Activated T-helper 17 cell treated with anti-CD3 and anti-CD28 coated beads, Interleukin-2, amount 50 U/mL, for 72 hours (primary cell): ENCODE data around the gene THOC6. TPM values are rescaled to one million over a fixed set of nuclear protein-coding genes. Genes with fewer than 3 reads are reported as not detected.
A peak's percentile ranks its signal among the peaks of the same experiment; 100 is the strongest.
"Not testable (repeated sequence)": the region's sequence is repeated elsewhere in the genome, so short reads cannot be mapped to it uniquely, and the experiment has no call there.

Source experiments
- ATAC-seq: fragments of 150-1000 bp; cut with Tn5 transposase; replicated peaks from 2 replicates; pipeline ENCODE4 v1.10.0; 2021; ENCODE audit warnings: mild to moderate bottlenecking, moderate library complexity
- H3K27ac Mint-ChIP-seq: one replicate; pipeline ENCODE4 v1.8.0; 2022; ENCODE audit warnings: mixed read lengths
- H3K27me3 Mint-ChIP-seq: one replicate; pipeline ENCODE4 v1.8.0; 2022; ENCODE audit warnings: mixed read lengths
- H3K36me3 Mint-ChIP-seq: one replicate; pipeline ENCODE4 v1.8.0; 2022; ENCODE audit warnings: low read depth, mild to moderate bottlenecking, mixed read lengths
- H3K4me1 Mint-ChIP-seq: one replicate; pipeline ENCODE4 v1.8.0; 2022; ENCODE audit warnings: mixed read lengths
- H3K4me3 Mint-ChIP-seq: one replicate; pipeline ENCODE4 v1.8.0; 2022; ENCODE audit warnings: mild to moderate bottlenecking, mixed read lengths
- H3K9me3 Mint-ChIP-seq: one replicate; pipeline ENCODE4 v1.8.0; 2022; ENCODE audit warnings: mixed read lengths
- total RNA-seq, 2 donors: library from RNA; stranded (reverse); gene quantifications; one replicate each; pipeline ENCODE4 v1.2.3, GENCODE V29; 2022

The THOC6 gene
- total RNA-seq, 2 donors from 2014 or later = 49.8 to 68.1 TPM

GRCh38 chr16:3070608-3071111 is 46.8 kb downstream of the THOC6 start:
- ATAC-seq = peak; percentile 8
- H3K4me1 Mint-ChIP-seq = peaks cover 43% of the 10 kb centered on the region
- H3K27ac Mint-ChIP-seq = peak overlapping the region; percentile 84
- H3K9me3 Mint-ChIP-seq = no peaks in the 10 kb centered on the region
- H3K27me3 Mint-ChIP-seq = no peaks in the 10 kb centered on the region
- peaks cover 84% of the 10 kb centered on the region for H3K36me3 Mint-ChIP-seq
- peak overlapping the region; percentile 100 for H3K4me3 Mint-ChIP-seq

DNA sequence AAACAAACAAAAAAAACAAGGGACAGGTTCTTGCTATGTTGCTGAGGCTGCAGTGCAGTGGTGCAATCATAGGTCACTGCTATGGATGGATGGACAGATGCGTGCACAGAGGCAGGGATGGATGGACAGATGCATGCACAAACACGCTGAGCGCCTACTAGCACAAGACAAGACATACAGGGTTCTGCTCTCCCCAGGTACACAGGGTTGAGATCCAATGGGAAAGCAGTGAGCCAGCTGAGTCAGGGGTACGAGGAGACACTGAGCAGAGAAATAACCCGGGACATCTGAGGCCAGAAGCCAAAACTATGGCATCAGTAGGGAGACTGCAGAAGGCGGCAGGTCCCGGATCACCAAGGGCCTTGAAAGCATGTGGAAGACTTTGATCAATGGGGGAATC is 47.8 kb downstream of the THOC6 start:
- peak overlapping the region; percentile 100 for H3K4me3 Mint-ChIP-seq
- ATAC-seq = no peak
- H3K36me3 Mint-ChIP-seq = peaks cover 84% of the 10 kb centered on the region
- H3K27me3 Mint-ChIP-seq = no peaks in the 10 kb centered on the region
- peaks cover 43% of the 10 kb centered on the region for H3K4me1 Mint-ChIP-seq
- no peaks in the 10 kb centered on the region for H3K9me3 Mint-ChIP-seq
- peak overlapping the region; percentile 64 for H3K27ac Mint-ChIP-seq

- H3K36me3 Mint-ChIP-seq = peaks cover 84% of the 10 kb centered on the region
- peak overlapping the region; percentile 100 for H3K4me3 Mint-ChIP-seq
- ATAC-seq, H3K9me3 Mint-ChIP-seq, H3K27me3 Mint-ChIP-seq: not testable (repeated sequence)
- peaks cover 43% of the 10 kb centered on the region for H3K4me1 Mint-ChIP-seq
- H3K27ac Mint-ChIP-seq = peak overlapping the region; percentile 64
Measured at GRCh38 chr16:3072148-3072547, 48.3 kb downstream of the THOC6 start.

DNA sequence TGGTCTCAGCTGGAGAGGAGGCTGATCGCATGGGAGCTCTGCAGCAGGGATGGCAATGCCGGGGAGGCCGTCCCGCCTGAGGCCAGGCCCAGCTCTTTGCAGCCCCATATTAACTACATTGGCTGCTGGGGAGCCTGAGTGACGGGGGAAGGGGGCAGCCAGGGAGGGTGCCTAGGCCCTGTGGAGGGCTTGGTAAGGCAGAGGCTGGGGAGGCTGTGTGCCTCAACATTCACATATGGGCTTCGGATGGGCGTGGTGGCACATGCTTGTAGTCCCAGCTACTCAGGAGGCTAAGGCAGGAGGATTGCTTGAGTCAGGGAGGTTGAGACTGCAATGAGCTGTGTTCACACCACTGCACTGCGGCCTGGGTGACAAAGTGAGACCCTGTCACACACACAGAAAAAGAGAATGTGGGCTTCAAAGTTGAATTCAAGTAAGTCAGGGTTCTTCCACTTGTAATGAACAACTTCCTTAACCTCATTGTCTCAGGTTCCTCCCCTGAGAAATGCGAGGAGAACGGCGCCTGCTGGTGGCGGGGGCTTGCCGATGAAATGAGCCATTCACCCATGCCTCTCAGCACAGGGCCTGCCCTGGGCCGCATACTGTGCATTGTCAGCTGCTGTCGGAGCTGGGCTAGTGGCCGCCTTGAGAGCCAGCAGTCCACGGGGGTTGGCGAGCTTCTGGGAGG is 48.9 kb downstream of the THOC6 start:
- Mint-ChIP-seq H3K36me3 (peaks cover 84% of the 10 kb centered on the region), H3K27ac (peak overlapping the region; percentile 95), H3K4me1 (peaks cover 45% of the 10 kb centered on the region), H3K4me3 (peak overlapping the region; percentile 100)
- peak; percentile 23 for ATAC-seq
- not testable (repeated sequence) for H3K9me3 Mint-ChIP-seq, H3K27me3 Mint-ChIP-seq

DNA sequence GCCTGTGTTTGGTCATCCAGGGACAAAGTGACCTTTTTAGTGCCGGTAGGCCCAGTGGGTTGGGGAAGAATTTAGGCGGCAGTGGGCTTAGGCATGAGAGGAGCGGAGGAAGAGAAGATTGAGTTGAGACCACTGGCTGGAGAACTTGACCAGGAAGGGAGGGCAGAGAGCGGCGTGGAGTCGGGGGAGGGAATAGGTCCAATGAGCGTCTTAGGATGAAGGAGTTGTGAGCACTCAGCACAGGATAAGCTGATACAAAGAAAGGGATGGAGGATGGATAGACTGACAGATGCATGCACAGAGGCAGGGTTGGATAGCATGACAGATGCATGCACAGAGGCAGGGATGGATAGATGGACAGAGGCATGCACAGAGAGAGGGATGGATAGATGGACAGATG is 49.6 kb downstream of the THOC6 start:
- peaks cover 51% of the 10 kb centered on the region for H3K4me1 Mint-ChIP-seq
- H3K36me3 Mint-ChIP-seq = peaks cover 84% of the 10 kb centered on the region
- H3K27me3 Mint-ChIP-seq = no peaks in the 10 kb centered on the region
- ATAC-seq = no peak
- no peaks in the 10 kb centered on the region for H3K9me3 Mint-ChIP-seq
- H3K27ac Mint-ChIP-seq = peak overlapping the region; percentile 95
- peak overlapping the region; percentile 76 for H3K4me3 Mint-ChIP-seq

DNA sequence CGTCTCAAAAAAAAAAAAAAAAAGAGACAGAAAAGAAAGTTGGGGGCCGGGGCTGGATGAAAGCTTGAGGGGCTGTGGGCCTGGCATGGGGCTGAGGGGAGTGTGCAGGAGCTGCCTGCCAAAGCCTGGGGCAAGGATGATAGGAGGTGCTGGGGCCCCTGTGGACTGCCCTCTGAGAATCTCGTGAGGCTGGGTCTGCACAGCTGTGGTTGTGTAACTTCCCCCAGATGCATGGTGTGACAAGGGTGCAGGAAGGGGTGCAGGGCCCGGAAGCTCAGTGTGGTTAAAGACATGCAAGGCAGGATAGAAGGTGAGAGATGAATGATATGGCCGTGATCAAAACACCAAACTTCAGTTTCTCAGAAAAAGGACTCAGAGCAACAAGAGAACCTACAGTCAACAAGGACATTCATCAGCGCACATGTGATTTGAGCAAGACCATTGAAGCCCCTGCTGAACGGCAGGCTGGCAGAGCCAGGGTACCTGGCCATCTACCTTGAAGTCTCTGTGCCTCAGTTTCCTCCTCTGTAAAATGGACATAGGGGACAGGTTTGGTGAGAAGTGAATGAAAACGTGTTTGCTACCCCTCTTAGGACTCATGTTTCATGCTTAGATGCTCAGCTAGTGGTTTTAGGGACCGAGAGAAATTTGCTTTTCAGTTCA is 51.2 kb downstream of the THOC6 start:
- peak overlapping the region; percentile 76 for H3K4me3 Mint-ChIP-seq
- ATAC-seq = peak; percentile 71
- no peaks in the 10 kb centered on the region for H3K9me3 Mint-ChIP-seq
- H3K4me1 Mint-ChIP-seq = peaks cover 50% of the 10 kb centered on the region
- peak overlapping the region; percentile 95 for H3K27ac Mint-ChIP-seq
- peaks cover 80% of the 10 kb centered on the region for H3K36me3 Mint-ChIP-seq
- no peaks in the 10 kb centered on the region for H3K27me3 Mint-ChIP-seq

- H3K36me3 Mint-ChIP-seq = peaks cover 80% of the 10 kb centered on the region
- H3K9me3 Mint-ChIP-seq = no peaks in the 10 kb centered on the region
- ATAC-seq = peak; percentile 14
- peaks cover 51% of the 10 kb centered on the region for H3K4me1 Mint-ChIP-seq
- H3K27ac Mint-ChIP-seq = peak overlapping the region; percentile 95
- H3K27me3 Mint-ChIP-seq = no peaks in the 10 kb centered on the region
- peak overlapping the region; percentile 76 for H3K4me3 Mint-ChIP-seq
Measured at GRCh38 chr16:3075523-3075915, 51.7 kb downstream of the THOC6 start.

GRCh38 chr16:3075946-3076345 is 52.1 kb downstream of the THOC6 start:
- H3K4me3 Mint-ChIP-seq = peak overlapping the region; percentile 76
- peaks cover 55% of the 10 kb centered on the region for H3K4me1 Mint-ChIP-seq
- H3K27ac Mint-ChIP-seq = peak overlapping the region; percentile 95
- peaks cover 85% of the 10 kb centered on the region for H3K36me3 Mint-ChIP-seq
- H3K9me3 Mint-ChIP-seq, ATAC-seq, H3K27me3 Mint-ChIP-seq: not testable (repeated sequence)

DNA sequence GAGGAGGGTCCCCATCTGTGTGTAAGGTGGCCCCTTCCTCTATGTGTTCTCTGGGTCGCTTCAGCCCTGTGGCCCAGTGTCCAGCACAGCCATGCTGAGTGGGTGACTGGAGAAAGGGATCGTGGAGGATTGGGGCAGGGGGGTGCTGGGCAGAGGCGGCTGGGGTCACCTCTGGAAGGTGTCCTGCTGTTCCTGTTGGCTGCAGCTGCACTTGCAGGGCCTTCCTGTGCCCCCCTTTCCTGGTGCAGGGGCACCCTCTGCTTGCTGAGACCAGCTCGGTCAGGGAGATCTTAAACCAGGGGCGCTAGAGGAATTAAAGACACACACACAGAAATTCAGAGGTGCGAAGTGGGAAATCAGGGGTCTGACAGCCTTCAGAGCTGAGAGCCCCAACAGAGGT is 52.7 kb downstream of the THOC6 start:
- no peak for ATAC-seq
- H3K27me3 Mint-ChIP-seq = no peaks in the 10 kb centered on the region
- no peaks in the 10 kb centered on the region for H3K9me3 Mint-ChIP-seq
- H3K36me3 Mint-ChIP-seq = peaks cover 85% of the 10 kb centered on the region
- peaks cover 55% of the 10 kb centered on the region for H3K4me1 Mint-ChIP-seq
- H3K27ac Mint-ChIP-seq = peak overlapping the region; percentile 95
- H3K4me3 Mint-ChIP-seq = peak overlapping the region; percentile 76

Other genes with a start within 250 kb of the THOC6 start
- 100 to 1,000 TPM; 160 to 280 TPM for gene ELOB, start 246.8 kb upstream of the THOC6 start, total RNA-seq
- gene PRSS33, start 236.5 kb upstream of the THOC6 start, total RNA-seq = not detected
- gene PRSS41, start 225.6 kb upstream of the THOC6 start, total RNA-seq = not detected
- 1 to 10 TPM; 1.2 to 4.8 TPM for gene PRSS21, start 206.8 kb upstream of the THOC6 start, total RNA-seq
- 1 to 10 TPM; 4.0 to 5.7 TPM for gene ZG16B, start 193.7 kb upstream of the THOC6 start, total RNA-seq
- gene PRSS22, start 165.9 kb upstream of the THOC6 start, total RNA-seq = 1 to 10 TPM in 1 of 2 donors, not detected in 1; 1.9 TPM
- gene FLYWCH2, start 140.8 kb upstream of the THOC6 start, total RNA-seq = 10 to 100 TPM; 13.5 to 14.6 TPM
- gene FLYWCH1, start 112.1 kb upstream of the THOC6 start, total RNA-seq = 10 to 100 TPM; 52.4 to 61.1 TPM
- gene KREMEN2, start 59.8 kb upstream of the THOC6 start, total RNA-seq = not detected
- 10 to 100 TPM; 24.4 to 41.4 TPM for gene PAQR4, start 54.7 kb upstream of the THOC6 start, total RNA-seq
- gene PKMYT1, start 43.6 kb upstream of the THOC6 start, total RNA-seq = 100 to 1,000 TPM in 1 of 2 donors, 10 to 100 TPM in 1; 97.7 to 154 TPM
- under 1 TPM in 1 of 2 donors, not detected in 1; 0.15 TPM for gene CLDN9, start 11.1 kb upstream of the THOC6 start, total RNA-seq
- not detected for gene CLDN6, start 5.9 kb upstream of the THOC6 start, total RNA-seq
- gene TNFRSF12A, start 3.7 kb upstream of the THOC6 start, total RNA-seq = 10 to 100 TPM in 1 of 2 donors, 1 to 10 TPM in 1; 9.7 to 11.9 TPM
- 10 to 100 TPM; 28.2 to 46.0 TPM for gene HCFC1R1, start 93 bp upstream of the THOC6 start, total RNA-seq
- 10 to 100 TPM in 1 of 2 donors, 1 to 10 TPM in 1; 1.1 to 12.1 TPM for gene BICDL2, start 12.9 kb downstream of the THOC6 start, total RNA-seq
- gene MMP25, start 22.5 kb downstream of the THOC6 start, total RNA-seq = 1 to 10 TPM; 5.9 to 7.1 TPM
- 1,000 to 10,000 TPM; 3,603 to 3,666 TPM for gene IL32, start 41.6 kb downstream of the THOC6 start, total RNA-seq
- under 1 TPM; 0.34 to 0.45 TPM for gene ZSCAN10, start 75.3 kb downstream of the THOC6 start, total RNA-seq
- not detected for gene ZNF205, start 88.6 kb downstream of the THOC6 start, total RNA-seq
- 1 to 10 TPM; 6.4 to 8.6 TPM for gene ZNF213, start 111.0 kb downstream of the THOC6 start, total RNA-seq
- under 1 TPM in 1 of 2 donors, not detected in 1; 0.37 TPM for gene OR1F1, start 164.2 kb downstream of the THOC6 start, total RNA-seq
- gene ZNF200, start 211.1 kb downstream of the THOC6 start, total RNA-seq = 10 to 100 TPM; 14.6 to 23.2 TPM
- gene MEFV, start 232.6 kb downstream of the THOC6 start, total RNA-seq = under 1 TPM in 1 of 2 donors, not detected in 1; 0.11 TPM